Measurements from ENCODE around the gene PCSK6. TPM values are rescaled to one million over a fixed set of nuclear protein-coding genes. Genes with fewer than 3 reads are reported as not detected.

Gene PCSK6
- total and polyA plus RNA-seq, 7 donors: 2.9 to 10.3 (median 6.4) TPM

GRCh38 chr15:101393172-101393571 lies 96.3 kb downstream of the PCSK6 start:
- Histone ChIP-seq H3K27ac (no peak overlapping the region), H3K36me3 (no peaks in the 10 kb centered on the region), H3K27me3 (no peaks in the 10 kb centered on the region), H3K9me3 (no peaks in the 10 kb centered on the region), H3K4me3 (no peak overlapping the region), H3K4me1 (no peaks in the 10 kb centered on the region)
- TF ChIP-seq POLR2A (IDR thresholded peaks at IDR 0.05) (no peak), POLR2AphosphoS5 (IDR thresholded peaks at IDR 0.05) (no peak)
- TF ChIP-seq, protein P1, sequence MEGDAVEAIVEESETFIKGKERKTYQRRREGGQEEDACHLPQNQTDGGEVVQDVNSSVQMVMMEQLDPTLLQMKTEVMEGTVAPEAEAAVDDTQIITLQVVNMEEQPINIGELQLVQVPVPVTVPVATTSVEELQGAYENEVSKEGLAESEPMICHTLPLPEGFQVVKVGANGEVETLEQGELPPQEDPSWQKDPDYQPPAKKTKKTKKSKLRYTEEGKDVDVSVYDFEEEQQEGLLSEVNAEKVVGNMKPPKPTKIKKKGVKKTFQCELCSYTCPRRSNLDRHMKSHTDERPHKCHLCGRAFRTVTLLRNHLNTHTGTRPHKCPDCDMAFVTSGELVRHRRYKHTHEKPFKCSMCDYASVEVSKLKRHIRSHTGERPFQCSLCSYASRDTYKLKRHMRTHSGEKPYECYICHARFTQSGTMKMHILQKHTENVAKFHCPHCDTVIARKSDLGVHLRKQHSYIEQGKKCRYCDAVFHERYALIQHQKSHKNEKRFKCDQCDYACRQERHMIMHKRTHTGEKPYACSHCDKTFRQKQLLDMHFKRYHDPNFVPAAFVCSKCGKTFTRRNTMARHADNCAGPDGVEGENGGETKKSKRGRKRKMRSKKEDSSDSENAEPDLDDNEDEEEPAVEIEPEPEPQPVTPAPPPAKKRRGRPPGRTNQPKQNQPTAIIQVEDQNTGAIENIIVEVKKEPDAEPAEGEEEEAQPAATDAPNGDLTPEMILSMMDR (IDR thresholded peaks at IDR 0.05): no peak
- 94 to 97% methylated on average over 13 of the region's 13 CpGs for WGBS, 2 donors
- intact Hi-C loops (cut with DNase I): no loop called here
- no peak for DNase-seq

DNA sequence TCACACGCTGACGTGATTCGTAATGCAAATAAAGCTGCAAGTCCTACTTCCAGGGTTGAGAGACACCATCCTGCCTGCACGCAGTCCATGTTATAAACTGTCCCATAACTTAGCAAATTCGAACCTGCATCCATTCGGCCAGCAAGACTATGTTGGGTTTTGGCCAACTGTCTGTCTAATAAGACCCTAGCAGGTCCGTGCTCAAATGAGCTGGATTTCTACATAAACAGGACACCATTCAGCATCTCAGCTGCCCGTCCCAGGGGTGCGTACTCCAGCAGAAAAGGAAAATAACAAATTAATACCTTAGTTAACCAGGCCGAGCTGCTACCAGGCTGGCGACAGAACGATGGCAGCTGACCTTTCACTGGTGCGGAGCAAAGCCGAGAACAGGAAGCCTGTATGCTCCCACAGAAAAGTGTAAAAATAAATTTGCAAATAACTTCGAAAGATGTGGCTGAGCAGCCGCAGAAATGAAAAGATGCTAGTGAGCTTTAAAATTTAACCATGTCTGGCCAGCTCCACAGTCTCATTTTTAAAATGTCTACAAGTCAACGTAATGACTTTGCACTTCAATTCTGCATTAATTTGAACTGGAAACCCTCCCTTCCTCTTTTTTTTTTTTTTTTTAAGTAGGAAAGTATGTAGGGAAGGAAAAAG lies 97.4 kb downstream of the PCSK6 start:
- Histone ChIP-seq H3K36me3 (no peaks in the 10 kb centered on the region), H3K9me3 (no peaks in the 10 kb centered on the region), H3K4me3 (no peak overlapping the region), H3K4me1 (no peaks in the 10 kb centered on the region), H3K27me3 (no peaks in the 10 kb centered on the region), H3K27ac (no peak overlapping the region)
- intact Hi-C loops (cut with DNase I): no loop called here
- TF ChIP-seq, protein P1 (IDR thresholded peaks at IDR 0.05): no peak
- TF ChIP-seq POLR2A (IDR thresholded peaks at IDR 0.05) (no peak), POLR2AphosphoS5 (IDR thresholded peaks at IDR 0.05) (no peak), EP300 (IDR thresholded peaks at IDR 0.05) (no peak)
- no peak for DNase-seq
- 71 to 89% methylated on average over 17 of the region's 17 CpGs for WGBS, 2 donors

DNA sequence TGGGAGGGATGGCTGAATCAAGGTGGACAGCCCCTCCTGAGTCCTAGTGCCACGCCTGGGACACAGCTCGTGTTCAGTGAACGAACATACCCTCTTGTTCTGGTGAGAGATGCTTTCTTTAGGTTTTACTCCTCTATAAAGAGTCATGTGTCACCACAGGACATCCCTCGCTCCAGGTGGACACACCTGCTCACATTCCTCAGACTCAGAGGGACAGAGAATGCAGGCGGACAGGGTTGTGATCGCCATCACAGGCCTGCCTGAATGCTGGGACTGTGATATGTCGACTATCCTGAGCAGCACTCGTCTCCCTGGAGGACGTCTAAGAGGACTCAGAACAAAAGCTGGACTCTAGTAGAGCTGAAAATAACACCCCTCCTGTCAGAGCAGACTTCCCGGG lies 98.1 kb downstream of the PCSK6 start:
- Histone ChIP-seq H3K27me3 (no peaks in the 10 kb centered on the region), H3K27ac (no peak overlapping the region), H3K36me3 (no peaks in the 10 kb centered on the region), H3K4me3 (no peak overlapping the region), H3K9me3 (no peaks in the 10 kb centered on the region), H3K4me1 (no peaks in the 10 kb centered on the region)
- intact Hi-C loops (cut with DNase I): no loop called here
- 89 to 95% methylated on average over 10 of the region's 10 CpGs for WGBS, 2 donors
- TF ChIP-seq POLR2A (IDR thresholded peaks at IDR 0.05): no peak
- TF ChIP-seq, protein P1 (IDR thresholded peaks at IDR 0.05): no peak
- no peak for TF ChIP-seq POLR2AphosphoS5 (IDR thresholded peaks at IDR 0.05)
- no peak for TF ChIP-seq EP300 (IDR thresholded peaks at IDR 0.05)
- no peak for DNase-seq

- intact Hi-C loops (cut with DNase I): no loop called here
- no peak for DNase-seq
- Histone ChIP-seq H3K9me3 (no peaks in the 10 kb centered on the region), H3K27me3 (no peaks in the 10 kb centered on the region), H3K4me3 (no peak overlapping the region), H3K4me1 (no peaks in the 10 kb centered on the region), H3K27ac (no peak overlapping the region), H3K36me3 (no peaks in the 10 kb centered on the region)
- 89 to 90% methylated on average over 8 of the region's 8 CpGs for WGBS, 2 donors
- TF ChIP-seq, protein P1 (IDR thresholded peaks at IDR 0.05): no peak
- TF ChIP-seq POLR2A (IDR thresholded peaks at IDR 0.05) (no peak), EP300 (IDR thresholded peaks at IDR 0.05) (no peak), POLR2AphosphoS5 (IDR thresholded peaks at IDR 0.05) (no peak)
Observed at GRCh38 chr15:101390462-101390861, 99.0 kb downstream of the PCSK6 start.

GRCh38 chr15:101390060-101390459 lies 99.4 kb downstream of the PCSK6 start:
- TF ChIP-seq POLR2A (IDR thresholded peaks at IDR 0.05) (no peak), EP300 (IDR thresholded peaks at IDR 0.05) (no peak), POLR2AphosphoS5 (IDR thresholded peaks at IDR 0.05) (no peak)
- TF ChIP-seq, protein P1 (IDR thresholded peaks at IDR 0.05): no peak
- no peak overlapping the region for H3K27ac ChIP-seq
- whole genome bisulfite sequencing, 2 donors: 82 to 92% methylated on average over 9 of the region's 9 CpGs
- no peaks in the 10 kb centered on the region for H3K4me1 ChIP-seq
- H3K4me3 ChIP-seq: no peak overlapping the region
- no peak for DNase-seq
- no peaks in the 10 kb centered on the region for H3K9me3 ChIP-seq
- intact Hi-C loops (cut with DNase I): no loop called here
- H3K36me3 ChIP-seq: no peaks in the 10 kb centered on the region
- H3K27me3 ChIP-seq: no peaks in the 10 kb centered on the region

All from sigmoid colon (tissue), 7 donors.